PC-9 (cell line): Measurements from ENCODE around the gene ZNF362. TPM values are rescaled to one million over a fixed set of nuclear protein-coding genes. Genes with fewer than 3 reads are reported as not detected.

ENCODE experiments used
- BruUV-seq: library from RNA; stranded (reverse); fragments of 400-500 nt; replicated peaks from 2 replicates; lab custom pipeline; 2021; lab: Mats Ljungman, UMichigan
- CTCF ChIA-PET: fragments of 300-600 bp; sonication (Branson Sonifier 250); formaldehyde crosslinking; loops from one replicate; lab custom pipeline; 2022; ENCODE audit warnings: antibody characterized with exemption; lab: Charles Lee
- POLR2A ChIA-PET: fragments of 300-600 bp; sonication (Branson Sonifier 250); formaldehyde crosslinking; loops from one replicate; lab custom pipeline; 2022; ENCODE audit warnings: antibody characterized with exemption; ENCODE audit not compliant: unreplicated experiment; lab: Charles Lee
- DNase-seq, 2 experiments: peaks; one replicate each; pipeline versions ENCODE4 v3.0.0 to v3.0.0-alpha.2; 2015 to 2022; ENCODE audit warnings: mixed read lengths in 1 of 2
- H2AFZ ChIP-seq: fragments of 200-600 bp; sonication (generic); 2 replicates; pipeline ENCODE4 v1.8.1; 2017; ENCODE audit warnings: antibody characterized with exemption
- H3F3A ChIP-seq: fragments of 200-600 bp; sonication (generic); 2 replicates; pipeline ENCODE4 v1.8.1; 2017; ENCODE audit warnings: antibody characterized with exemption, mild to moderate bottlenecking, low read depth; ENCODE audit not compliant: insufficient read depth
- H3K27ac ChIP-seq: fragments of 200-600 bp; sonication (generic); 2 replicates; pipeline ENCODE4 v1.6.1; 2016; ENCODE audit warnings: mixed run types
- H3K27me3 ChIP-seq: fragments of 200-600 bp; sonication (generic); 2 replicates; pipeline ENCODE4 v1.6.1; 2016; ENCODE audit warnings: low read depth, mixed run types; ENCODE audit not compliant: insufficient read depth
- H3K36me3 ChIP-seq: fragments of 200-600 bp; sonication (generic); 2 replicates; pipeline ENCODE4 v1.6.1; 2016; ENCODE audit warnings: low read depth, mixed run types
- H3K4me1 ChIP-seq: fragments of 200-600 bp; sonication (generic); replicated peaks from 2 replicates; pipeline ENCODE4 v1.6.1; 2016; ENCODE audit warnings: mixed run types; ENCODE audit not compliant: insufficient read depth
- H3K4me2 ChIP-seq: fragments of 200-600 bp; sonication (generic); 2 replicates; pipeline ENCODE4 v1.6.1; 2017; ENCODE audit warnings: mixed run types
- H3K4me3 ChIP-seq: fragments of 200-600 bp; sonication (generic); 2 replicates; pipeline ENCODE4 v1.6.1; 2016; ENCODE audit warnings: mixed run types
- H3K79me2 ChIP-seq: fragments of 200-600 bp; sonication (generic); 2 replicates; pipeline ENCODE4 v1.6.1; 2017; ENCODE audit warnings: low read depth, mixed run types
- H3K9me2 ChIP-seq: fragments of 200-600 bp; sonication (generic); 2 replicates; pipeline ENCODE4 v1.8.1; 2017; ENCODE audit warnings: mild to moderate bottlenecking; ENCODE audit not compliant: insufficient read depth
- H3K9me3 ChIP-seq: fragments of 200-600 bp; sonication (generic); 2 replicates; pipeline ENCODE4 v1.8.1; 2016; ENCODE audit warnings: low read depth; ENCODE audit not compliant: insufficient read depth
- H4K20me1 ChIP-seq: fragments of 200-600 bp; sonication (generic); 2 replicates; pipeline ENCODE4 v1.8.1; 2017; ENCODE audit not compliant: insufficient read depth
- EZH2 ChIP-seq: fragments of 200-600 bp; sonication (generic); IDR thresholded peaks from 2 replicates; pipeline ENCODE4 v1.8.0; 2017; ENCODE audit warnings: antibody characterized with exemption, low read depth
- intact Hi-C: fragments of 100-400 bp; cut with micrococcal nuclease; formaldehyde crosslinking; loops from one replicate; pipeline ENCODE4 v1.10.0; 2022; ENCODE audit not compliant: unreplicated experiment
- total RNA-seq: library from RNA; stranded (reverse); gene quantifications from 2 replicates; pipeline ENCODE4 v1.2.3, GENCODE V29; 2021
- TF ChIP-seq, protein P1 (sequence below): fragments of 200-600 bp; sonication (generic); conservative IDR thresholded peaks from 2 replicates; pipeline ENCODE4 v1.6.1; 2017; ENCODE audit warnings: mixed run types, antibody characterized with exemption, mild to moderate bottlenecking, moderate library complexity

ZNF362 gene
- total RNA-seq, 1 experiment from 2014 or later, result 33.1 TPM

DNA sequence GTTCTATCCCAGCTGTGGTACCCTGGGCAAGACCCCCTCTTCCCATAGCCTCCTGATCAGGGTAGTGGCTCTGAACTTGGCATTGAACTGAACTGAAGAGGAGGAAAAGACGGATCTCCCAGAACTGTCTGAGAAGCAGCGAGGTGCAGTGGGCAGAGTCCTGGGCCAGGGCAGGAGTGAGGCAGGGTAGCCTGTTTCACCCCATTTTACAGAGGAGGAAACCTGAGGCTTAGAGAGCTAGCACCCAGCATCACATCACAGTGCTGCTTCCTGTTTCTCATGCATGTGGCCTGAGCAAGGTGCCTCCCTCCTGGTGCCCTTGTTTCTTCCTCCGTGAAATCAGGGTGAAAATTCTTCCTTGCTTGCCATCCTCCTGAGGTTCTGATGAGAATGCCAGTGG, 17.1 kb downstream of the ZNF362 start:
- Histone ChIP-seq H3K4me2 (no peak overlapping the region), H3K36me3 (no peaks in the 10 kb centered on the region), H3K27ac (no peak overlapping the region), H4K20me1 (no peaks in the 10 kb centered on the region), H3K4me1 (no peaks in the 10 kb centered on the region), H3F3A (0 out of 2 replicates have a peak, but pooled peaks cover 3% of the 10 kb centered on the region), H3K27me3 (no peaks in the 10 kb centered on the region), H3K9me3 (no peaks in the 10 kb centered on the region), H3K79me2 (no peaks in the 10 kb centered on the region), H3K4me3 (no peak overlapping the region), H2AFZ (no peak overlapping the region), H3K9me2 (no peaks in the 10 kb centered on the region)
- TF ChIP-seq, protein P1, sequence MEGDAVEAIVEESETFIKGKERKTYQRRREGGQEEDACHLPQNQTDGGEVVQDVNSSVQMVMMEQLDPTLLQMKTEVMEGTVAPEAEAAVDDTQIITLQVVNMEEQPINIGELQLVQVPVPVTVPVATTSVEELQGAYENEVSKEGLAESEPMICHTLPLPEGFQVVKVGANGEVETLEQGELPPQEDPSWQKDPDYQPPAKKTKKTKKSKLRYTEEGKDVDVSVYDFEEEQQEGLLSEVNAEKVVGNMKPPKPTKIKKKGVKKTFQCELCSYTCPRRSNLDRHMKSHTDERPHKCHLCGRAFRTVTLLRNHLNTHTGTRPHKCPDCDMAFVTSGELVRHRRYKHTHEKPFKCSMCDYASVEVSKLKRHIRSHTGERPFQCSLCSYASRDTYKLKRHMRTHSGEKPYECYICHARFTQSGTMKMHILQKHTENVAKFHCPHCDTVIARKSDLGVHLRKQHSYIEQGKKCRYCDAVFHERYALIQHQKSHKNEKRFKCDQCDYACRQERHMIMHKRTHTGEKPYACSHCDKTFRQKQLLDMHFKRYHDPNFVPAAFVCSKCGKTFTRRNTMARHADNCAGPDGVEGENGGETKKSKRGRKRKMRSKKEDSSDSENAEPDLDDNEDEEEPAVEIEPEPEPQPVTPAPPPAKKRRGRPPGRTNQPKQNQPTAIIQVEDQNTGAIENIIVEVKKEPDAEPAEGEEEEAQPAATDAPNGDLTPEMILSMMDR, result no peak
- TF ChIP-seq EZH2, result no peak
- no TSS peak for BruUV-seq
- CTCF ChIA-PET, result no interaction called here
- intact Hi-C loops, result no loop called here
- DNase-seq, result no peak
- POLR2A ChIA-PET, result interaction anchor here (0.6 kb wide), 1 partner anchor 188 kb away, joined by 5 read pairs; no protein-coding TSS in a partner anchor

DNA sequence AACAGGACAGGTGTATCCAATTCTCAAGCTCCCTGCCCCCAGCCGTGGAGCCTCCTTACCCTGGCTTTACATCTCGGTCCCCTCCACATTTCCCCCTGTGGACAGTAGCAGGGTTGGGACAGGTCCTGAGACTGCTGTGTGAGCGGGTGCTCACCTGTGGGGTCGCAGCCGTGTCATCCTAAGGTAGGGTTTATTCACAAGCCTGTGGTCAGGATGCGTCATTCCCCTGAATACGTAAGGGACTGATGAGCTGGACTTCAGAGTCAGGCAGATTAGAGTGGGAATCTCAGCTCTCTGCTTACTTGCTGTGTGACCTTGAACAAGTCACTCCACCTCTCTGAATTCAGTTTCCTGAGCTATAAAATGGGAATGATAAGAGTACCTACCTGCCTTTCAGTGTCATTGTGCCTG, 17.7 kb downstream of the ZNF362 start:
- Histone ChIP-seq H3K27ac (no peak overlapping the region), H3K36me3 (no peaks in the 10 kb centered on the region), H4K20me1 (no peaks in the 10 kb centered on the region), H3K4me2 (no peak overlapping the region), H3K27me3 (no peaks in the 10 kb centered on the region), H3K9me2 (no peaks in the 10 kb centered on the region), H3K4me1 (no peaks in the 10 kb centered on the region), H3K4me3 (no peak overlapping the region), H2AFZ (no peak overlapping the region), H3K9me3 (no peaks in the 10 kb centered on the region), H3F3A (0 out of 2 replicates have a peak, but pooled peaks cover 3% of the 10 kb centered on the region), H3K79me2 (no peaks in the 10 kb centered on the region)
- DNase-seq, result no peak
- BruUV-seq, result no TSS peak
- POLR2A ChIA-PET, result no interaction called here
- CTCF ChIA-PET, result no interaction called here
- intact Hi-C loops, result no loop called here
- no peak for TF ChIP-seq EZH2
- TF ChIP-seq, protein P1, result no peak

DNA sequence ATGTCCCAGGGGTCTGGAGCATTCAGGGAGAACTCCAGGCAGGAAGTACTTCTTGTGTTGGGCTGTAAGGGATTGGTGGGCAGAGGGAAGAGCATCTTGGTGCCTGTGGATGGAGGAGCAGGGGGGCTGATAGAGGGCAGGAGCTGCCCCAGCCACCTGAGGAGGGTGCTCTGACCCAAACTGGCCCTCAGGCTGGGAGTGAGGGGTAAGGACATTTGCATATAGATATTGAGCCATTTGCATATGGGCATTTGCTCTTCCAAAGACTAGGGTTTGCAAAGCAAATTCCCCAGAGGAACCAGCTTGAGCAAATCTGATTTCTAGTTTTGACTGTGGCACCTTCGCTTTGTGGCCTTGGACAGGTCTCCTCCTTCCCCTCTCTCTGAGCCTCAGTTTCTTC, 18.2 kb downstream of the ZNF362 start:
- Histone ChIP-seq H3K4me3 (no peak overlapping the region), H3K36me3 (no peaks in the 10 kb centered on the region), H3K27ac (no peak overlapping the region), H3K27me3 (no peaks in the 10 kb centered on the region), H3K9me3 (no peaks in the 10 kb centered on the region), H2AFZ (no peak overlapping the region), H3K4me2 (no peak overlapping the region), H3K4me1 (no peaks in the 10 kb centered on the region), H3K79me2 (no peaks in the 10 kb centered on the region), H3F3A (0 out of 2 replicates have a peak, but pooled peaks cover 3% of the 10 kb centered on the region), H3K9me2 (no peaks in the 10 kb centered on the region), H4K20me1 (no peaks in the 10 kb centered on the region)
- no peak for DNase-seq
- TF ChIP-seq, protein P1, result no peak
- no peak for TF ChIP-seq EZH2
- POLR2A ChIA-PET, result no interaction called here
- intact Hi-C loops, result no loop called here
- CTCF ChIA-PET, result no interaction called here
- BruUV-seq, result no TSS peak
